IPS DF 19.7 (cell line): ENCODE measurements around the gene C10orf90.

Experiments
- DNase-seq: peaks from one replicate; pipeline ENCODE4 v3.0.0-alpha.2; 2013; ENCODE audit warnings: low read depth, low spot score

The C10orf90 gene

GRCh38 chr10:126670056-126670894 is at the start of gene C10orf90:
Gene C10orf90, minus strand, starts transcription at chr10:126670693. Its CDS starts 213 bp downstream, at chr10:126670480.
- DNase-seq = no peak

- no peak for DNase-seq
Measured at GRCh38 chr10:126716366-126716765, 45.9 kb upstream of the C10orf90 start.

GRCh38 chr10:126713594-126713993 is 43.1 kb upstream of the C10orf90 start:
- no peak for DNase-seq

- DNase-seq = no peak
Measured at GRCh38 chr10:126712681-126713080, 42.2 kb upstream of the C10orf90 start.

GRCh38 chr10:126705951-126706565 is 35.6 kb upstream of the C10orf90 start:
- DNase-seq = no peak

GRCh38 chr10:126705131-126705530 is 34.6 kb upstream of the C10orf90 start:
- no peak for DNase-seq

- no peak for DNase-seq
Measured at GRCh38 chr10:126704649-126705048, 34.2 kb upstream of the C10orf90 start.

- no peak for DNase-seq
Measured at GRCh38 chr10:126702181-126702580, 31.7 kb upstream of the C10orf90 start.

GRCh38 chr10:126701526-126701925 is 31.0 kb upstream of the C10orf90 start:
- DNase-seq = no peak

- no peak for DNase-seq
Measured at GRCh38 chr10:126696684-126697083, 26.2 kb upstream of the C10orf90 start.

GRCh38 chr10:126691456-126691855 is 21.0 kb upstream of the C10orf90 start:
- no peak for DNase-seq

- peak; percentile 38 for DNase-seq
Measured at GRCh38 chr10:126690534-126690933, 20.0 kb upstream of the C10orf90 start.

GRCh38 chr10:126689461-126689994 is 19.0 kb upstream of the C10orf90 start:
- DNase-seq = no peak

- no peak for DNase-seq
Measured at GRCh38 chr10:126687121-126687606, 16.7 kb upstream of the C10orf90 start.

- DNase-seq = no peak
Measured at GRCh38 chr10:126686719-126687118, 16.2 kb upstream of the C10orf90 start.

- no peak for DNase-seq
Measured at GRCh38 chr10:126686268-126686667, 15.8 kb upstream of the C10orf90 start.

- no peak for DNase-seq
Measured at GRCh38 chr10:126685756-126686155, 15.3 kb upstream of the C10orf90 start.

GRCh38 chr10:126684171-126684745 is 13.8 kb upstream of the C10orf90 start:
- DNase-seq = no peak

GRCh38 chr10:126683466-126683865 is 13.0 kb upstream of the C10orf90 start:
- no peak for DNase-seq

- no peak for DNase-seq
Measured at GRCh38 chr10:126675656-126676438, 5.4 kb upstream of the C10orf90 start.

GRCh38 chr10:126674741-126675515 is 4.4 kb upstream of the C10orf90 start:
- DNase-seq = no peak
